OCI-M2 (cell line): ENCODE measurements around the gene IFNLR1.

ENCODE experiments used
- DNase-seq: peaks from one replicate; lab custom pipeline; 2025; ENCODE audit not compliant: unreplicated experiment; lab: John Stamatoyannopoulos, UW

Gene IFNLR1

DNA sequence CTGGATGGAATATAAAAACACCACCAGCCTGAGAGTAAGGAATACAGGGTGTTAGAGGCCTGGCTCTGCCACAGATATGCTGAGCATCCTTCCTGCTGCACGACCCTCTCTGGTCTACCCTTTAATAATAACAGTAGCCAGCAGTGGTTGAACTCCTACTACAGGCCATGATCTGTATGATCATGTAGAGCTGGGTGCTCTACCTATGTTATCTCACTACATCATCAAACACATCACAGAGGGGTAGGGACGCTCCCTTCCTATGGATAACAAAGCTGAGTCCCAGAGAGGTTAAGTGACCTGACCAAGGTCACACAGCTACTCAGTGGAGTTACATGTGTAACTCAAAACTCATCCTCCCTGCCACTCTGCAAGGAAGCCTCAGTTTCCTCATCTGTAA is 62.1 kb downstream of the IFNLR1 start:
- DNase-seq: no peak

DNA sequence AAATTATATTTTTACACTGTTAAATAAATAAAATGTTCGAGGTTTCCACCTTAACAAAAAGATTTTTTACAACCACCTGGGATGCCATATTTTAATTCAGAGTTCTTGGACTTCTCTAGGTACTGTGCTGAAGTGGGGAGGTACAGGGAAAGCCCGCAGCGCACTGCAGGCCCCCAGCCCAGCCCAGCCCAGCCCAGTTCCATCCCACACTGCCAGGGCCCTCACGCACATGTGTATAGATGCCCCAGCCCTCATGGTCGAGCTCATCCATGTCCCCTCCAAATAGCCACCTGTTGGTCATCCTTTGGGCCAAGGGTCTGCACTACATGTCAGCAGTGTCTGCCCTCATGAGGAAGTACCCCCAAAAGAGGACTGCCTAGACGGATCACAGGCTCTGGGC is 63.5 kb downstream of the IFNLR1 start:
- no peak for DNase-seq

DNA sequence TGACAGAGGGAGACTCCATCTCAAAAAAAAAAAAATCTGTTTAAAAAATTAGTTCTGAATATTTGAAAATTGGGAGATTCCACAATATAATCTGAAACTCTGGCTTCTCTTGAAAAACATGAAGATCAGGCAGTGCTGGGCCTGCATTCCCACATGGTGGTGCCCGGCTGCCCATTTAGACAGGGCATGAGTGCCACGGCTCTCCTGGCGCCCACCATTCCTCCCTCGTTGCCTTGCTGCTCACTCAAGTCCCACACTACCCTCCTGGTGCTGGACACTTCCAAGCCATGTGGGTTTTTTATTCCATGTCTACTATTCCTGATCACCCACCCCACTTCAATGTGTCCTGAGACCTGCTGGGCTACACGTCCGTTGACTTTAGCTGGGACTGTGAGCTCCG is 64.3 kb downstream of the IFNLR1 start:
- no peak for DNase-seq

DNA sequence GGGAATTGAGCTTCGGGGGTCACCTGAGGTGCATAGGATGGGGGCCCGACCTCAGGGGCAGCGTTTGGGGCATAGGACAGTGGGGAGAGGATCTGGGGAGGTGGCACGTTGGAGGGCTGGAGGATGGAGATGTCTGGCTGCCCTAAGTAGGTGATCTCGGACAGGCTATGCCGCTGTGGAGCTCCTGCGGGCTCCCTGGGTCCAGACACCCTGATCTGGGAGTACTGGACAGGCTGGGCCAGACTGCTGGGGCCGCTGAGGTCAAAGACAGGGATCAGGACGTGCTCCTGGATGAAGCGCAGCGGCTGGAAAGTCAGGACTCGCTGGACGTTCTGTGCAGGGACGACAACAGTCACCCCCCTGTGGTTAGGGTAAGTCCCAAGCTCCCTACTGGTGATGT is 65.7 kb downstream of the IFNLR1 start:
- DNase-seq: no peak

DNA sequence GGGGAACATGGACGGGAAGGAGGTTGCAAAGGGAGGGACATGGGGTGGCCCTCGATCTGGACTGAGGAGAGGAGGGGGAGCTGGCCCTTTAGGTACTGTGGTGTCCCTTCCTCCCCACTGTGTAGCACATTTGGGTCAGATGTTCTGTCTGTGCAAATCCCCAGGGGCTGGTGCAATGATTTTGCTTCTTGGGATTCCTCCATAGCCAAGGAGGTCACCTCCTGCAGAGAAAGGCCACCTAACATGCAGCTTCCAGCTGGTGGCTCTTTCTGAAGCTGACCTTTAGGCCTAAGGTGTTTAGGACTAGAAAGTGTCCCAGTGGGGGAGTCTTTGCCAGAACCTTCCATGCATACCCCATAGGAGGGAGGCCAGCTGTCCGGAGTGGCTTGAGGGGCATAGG is 66.1 kb downstream of the IFNLR1 start:
- DNase-seq: no peak

DNA sequence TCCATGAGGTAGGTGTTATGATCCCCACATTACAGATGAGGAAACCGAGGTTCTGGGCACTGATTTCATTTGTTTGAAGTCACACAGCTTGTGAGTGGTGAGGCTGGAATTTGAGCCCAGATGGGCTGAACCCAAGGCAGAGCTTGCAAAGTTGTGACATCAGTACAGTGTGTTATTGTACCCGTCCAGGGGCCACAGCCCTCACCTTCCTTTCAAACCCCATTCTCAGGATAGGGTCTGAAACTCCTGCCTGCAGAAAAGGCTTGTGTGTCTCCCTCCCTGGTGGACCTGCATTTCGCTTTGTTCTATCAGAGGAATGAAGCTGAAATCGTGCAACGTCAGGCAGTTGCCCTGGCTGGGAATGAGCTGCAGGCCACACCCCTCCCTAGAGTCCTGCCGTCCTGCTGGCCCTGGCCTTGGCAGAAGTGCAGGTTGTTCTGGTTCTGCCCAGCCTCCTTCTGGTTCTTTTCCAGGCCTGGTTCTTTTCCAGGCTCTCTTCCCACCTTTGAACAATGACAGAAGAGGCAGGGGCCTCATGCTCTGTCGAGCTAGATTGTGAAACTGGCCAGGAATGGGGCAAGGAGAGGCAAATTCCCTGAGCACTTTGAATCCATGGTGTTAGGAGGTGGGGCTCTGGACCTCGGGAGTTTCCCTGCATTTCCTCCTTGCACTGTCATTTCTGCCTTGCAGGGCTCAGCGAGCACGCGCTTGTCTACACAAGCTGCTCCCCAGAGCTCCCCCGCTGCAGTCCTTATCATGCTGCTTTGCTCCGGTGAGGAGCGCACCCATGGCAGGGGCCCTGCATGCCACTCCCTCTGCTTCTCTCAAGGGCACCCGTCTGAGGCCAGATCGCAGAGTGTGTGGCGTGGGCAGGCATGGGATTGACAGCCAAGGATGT is 67.0 kb downstream of the IFNLR1 start:
- DNase-seq: no peak

DNA sequence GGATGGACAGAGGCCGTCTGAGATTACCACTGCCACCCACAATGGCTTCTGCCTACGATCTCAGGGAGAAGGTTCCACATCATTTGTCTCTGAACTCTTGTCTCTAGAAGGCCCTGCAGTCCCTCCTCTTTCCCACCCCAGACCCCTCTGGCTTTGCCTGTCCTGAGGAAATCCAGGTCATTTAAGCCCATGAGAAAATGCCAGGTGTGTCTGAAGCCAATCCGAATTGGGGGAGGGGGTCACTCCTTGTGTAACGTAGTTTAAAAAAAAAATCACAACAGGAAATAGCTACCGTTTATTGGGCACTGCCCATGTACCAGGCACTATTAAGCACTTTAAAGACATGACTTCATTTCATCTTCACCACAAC is 67.6 kb downstream of the IFNLR1 start:
- no peak for DNase-seq

DNA sequence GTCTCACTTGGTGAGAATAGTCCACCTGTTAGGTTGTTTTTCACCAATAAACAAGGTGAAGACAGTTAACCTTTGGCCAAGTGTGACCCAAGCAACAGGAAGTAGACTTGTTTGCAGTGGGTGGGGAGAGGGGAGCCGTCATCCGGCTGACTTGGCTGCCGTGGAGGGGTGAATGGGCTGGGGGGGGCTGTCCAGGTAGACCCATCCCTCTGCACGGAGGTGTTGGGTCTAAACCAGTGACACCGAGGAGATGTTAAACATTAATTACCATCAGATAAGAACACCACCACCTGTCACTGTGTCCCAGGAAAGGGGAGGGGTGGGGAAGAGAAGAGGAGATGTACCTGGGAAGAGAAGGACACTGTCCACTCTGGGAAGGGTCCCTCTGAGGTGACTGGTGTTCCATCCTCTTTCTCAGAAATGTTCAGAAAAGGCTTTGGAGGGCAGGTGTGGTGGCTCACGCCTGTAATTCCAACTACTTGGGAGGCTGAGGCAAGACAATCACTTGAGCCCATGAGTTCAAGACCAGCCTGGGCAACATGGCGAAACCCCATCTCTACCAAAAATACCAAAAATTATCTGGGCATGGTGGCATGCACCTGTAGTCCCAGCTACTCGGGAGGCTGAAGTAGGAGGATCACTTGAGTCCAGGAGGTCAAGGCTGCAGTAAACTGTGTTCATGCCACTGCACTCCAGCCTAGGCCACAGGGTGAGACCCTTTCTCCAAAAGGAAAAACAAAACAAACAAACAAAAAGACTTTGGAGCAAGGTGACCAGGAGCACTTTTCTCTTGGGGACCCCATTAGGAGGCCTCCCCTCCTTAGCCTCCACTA is 68.5 kb downstream of the IFNLR1 start:
- DNase-seq: no peak

DNA sequence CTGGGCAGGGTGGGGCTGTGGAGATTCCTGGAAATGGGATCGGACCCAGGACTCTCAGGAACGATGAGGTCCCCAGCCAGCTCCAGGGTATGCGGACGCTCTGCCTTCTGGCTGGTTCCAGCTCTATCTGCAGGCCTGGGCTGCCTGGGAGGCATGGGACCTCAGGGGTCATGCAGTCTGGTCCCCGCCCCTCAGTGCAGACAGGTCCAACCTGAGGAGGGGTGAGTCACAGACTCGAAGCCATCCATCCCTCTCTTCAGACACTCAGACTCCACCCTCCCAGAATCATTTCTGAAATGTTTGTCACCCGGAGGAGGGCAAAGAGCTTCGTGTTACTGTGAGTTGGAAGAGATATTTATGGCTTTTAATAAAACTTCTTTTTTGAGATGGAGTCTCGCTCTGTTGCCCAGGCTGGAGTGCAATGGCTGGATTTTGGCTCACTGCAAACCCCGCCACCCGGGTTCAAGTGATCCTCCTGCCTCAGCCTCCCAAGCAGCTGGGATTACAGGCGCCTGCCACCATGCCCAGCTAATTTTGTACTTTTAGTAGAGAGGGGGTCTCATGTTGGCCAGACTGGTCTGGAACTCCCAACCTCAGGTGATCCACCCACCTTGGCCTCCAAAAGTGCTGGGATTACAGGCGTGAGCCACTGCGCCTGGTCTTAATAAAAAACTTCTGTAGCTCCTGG is 69.2 kb downstream of the IFNLR1 start:
- no peak for DNase-seq

DNA sequence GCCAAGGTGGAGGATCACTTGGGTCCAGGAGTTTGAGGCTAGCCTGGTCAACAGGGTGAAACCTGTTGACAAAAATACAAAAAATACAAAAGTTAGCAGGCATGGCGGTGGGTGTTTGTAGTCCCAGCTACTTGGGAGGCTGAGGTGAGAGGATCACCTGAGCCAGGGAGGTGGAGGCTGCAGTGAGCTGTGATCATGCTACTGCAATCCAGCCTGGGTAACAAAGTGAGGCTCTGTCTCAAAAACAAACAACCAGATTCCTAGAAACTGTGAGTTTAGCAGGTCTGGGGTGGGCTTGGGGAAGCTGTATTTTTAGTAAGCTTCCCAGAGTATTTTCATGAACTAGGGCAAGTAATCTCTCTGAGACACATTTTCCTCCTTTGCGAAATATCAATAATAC is 70.0 kb downstream of the IFNLR1 start:
- no peak for DNase-seq

DNA sequence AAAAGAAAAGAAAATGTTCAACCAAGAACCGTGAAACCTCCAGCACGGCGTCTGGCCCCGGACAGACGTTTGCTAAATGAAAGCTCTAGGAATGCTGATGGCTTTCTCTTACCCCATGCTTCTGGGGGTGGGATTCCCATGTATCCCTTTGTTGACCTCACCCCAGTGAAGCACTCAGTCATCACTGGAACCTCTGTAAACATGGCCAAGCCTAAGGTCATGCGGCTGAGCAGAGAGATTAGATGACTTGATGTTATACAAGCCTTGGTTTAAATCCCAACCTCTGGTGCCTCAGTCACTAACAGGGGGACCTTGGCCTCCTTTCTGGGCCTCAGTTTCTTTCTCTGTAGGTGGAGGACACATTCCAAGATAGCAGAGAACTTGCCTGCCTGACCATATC is 72.3 kb downstream of the IFNLR1 start:
- DNase-seq: no peak

DNA sequence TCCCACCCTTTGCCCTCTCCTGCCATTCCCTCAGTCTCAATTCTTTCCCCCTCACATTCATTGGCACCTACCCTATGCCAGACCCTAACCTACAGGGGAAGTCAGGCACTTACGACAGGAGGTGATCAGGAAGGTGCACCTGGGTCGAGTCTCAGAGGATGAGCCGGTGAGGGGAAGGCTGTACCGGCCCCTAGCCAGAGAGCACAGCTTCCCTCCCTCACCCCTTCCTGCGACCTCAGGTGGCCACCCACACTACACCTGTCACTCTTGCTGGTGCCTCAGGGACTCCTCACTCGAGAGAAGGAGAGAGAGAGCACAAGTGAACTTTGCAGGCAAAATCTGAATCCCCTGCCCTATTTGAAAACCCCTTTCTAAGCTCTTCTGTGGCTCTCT is 73.5 kb downstream of the IFNLR1 start:
- no peak for DNase-seq

DNA sequence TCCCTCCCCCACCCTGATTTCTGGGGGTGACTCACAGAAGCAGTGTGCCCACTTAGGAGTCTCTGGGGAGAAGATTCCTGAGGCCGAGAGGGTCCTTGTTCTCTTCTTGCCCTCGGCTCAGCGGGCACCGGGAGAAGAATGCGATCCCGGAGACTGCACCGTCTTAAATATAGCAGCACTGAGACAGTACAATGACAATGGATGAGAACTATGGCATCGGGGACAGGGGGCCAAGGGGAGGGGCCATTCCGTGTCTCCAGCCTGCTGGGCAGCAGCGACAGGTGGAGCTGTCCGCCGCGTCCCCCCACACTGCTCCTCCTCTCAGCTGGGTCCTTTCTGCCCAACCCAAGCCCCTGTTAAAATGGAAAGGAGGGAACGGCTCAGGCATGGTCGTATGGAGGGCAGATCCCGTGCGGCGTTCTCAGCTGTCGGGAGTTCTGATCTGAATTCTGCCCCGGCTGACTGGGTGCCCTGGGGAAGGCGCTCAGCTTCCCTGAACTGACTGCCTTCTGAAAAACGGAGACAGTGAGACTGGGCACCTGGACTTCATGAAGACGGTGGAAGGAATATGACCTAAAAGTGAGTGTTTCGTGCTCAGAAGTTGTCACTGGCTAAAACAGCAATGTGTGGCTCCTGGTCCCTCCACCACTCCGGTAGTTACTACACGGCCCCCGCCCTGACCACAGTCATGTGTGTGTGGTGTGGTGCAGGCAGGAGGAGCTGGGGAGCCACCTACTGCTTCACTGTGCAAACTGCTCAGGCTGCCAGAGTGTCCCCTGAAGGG is 74.9 kb downstream of the IFNLR1 start, which contains the start of gene MYOM3:
TSS of gene MYOM3 (minus strand) at position 140 of the 784 bp plus-strand sequence. CDS start 3,499 bp downstream, outside the sequence.
- no peak for DNase-seq

DNA sequence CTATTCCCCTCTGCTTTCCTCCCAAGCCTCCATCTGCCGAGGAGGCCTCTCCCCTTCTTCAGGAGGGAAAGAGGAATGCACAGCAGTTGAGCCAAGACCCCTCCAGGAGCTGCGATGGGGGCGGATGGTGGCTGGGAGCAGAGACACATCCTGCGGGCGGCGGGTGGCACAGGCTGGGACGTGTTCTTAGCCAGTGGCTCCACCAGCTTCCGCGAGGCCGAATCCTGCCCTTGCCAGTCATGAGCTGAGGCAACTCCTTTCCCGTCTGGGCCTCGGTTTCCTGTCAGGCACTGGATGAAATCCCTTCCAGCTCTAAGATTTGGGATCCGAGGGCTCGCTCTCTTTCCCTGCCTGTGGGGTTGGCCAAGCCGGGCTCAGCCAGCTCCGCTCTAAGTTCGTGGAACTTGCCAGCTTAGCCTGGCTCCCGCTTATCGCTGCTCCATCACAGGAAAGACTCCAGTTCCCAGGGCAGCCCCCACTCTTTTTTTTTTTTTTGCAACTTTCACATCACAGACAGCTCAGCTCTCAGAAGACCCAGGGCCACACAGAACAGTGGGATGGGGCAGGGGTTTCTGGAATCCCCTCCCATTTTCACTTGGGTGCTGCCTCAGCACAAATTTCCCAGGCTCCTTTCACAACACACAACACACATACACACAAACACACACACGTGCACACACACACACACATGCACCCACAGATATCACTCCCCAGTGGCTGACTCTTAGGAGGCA is 75.7 kb downstream of the IFNLR1 start:
- DNase-seq: no peak

DNA sequence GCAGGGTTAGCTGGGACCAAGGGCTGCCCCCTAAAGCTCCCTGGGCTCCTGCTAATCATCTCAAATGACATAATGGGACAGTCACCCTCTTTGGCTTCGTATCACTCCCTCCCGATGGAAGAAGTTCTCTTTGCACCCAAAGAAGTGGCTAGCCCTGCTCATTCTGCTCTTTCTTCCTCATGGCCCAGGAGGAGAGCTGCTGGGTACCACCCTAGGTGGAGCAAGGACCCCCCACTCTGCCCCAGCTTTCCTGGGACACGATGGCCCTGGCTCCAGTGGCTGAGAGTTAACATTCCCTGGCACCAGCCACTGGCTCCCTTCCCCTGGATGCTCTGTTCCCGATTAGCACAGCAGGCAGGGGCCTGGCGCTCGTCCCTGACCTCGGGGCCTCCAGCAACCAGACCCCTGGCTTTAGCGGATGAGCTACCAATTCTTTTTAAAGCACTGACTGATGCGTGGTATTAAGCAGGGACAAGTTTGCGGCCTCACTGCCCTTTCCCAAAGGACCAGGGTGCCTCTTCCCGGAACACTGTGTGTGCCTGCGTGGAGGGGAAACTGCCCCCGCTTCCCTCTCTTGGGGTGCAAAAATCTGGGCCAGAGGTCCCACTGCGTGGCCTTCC is 76.3 kb downstream of the IFNLR1 start:
- DNase-seq: no peak

DNA sequence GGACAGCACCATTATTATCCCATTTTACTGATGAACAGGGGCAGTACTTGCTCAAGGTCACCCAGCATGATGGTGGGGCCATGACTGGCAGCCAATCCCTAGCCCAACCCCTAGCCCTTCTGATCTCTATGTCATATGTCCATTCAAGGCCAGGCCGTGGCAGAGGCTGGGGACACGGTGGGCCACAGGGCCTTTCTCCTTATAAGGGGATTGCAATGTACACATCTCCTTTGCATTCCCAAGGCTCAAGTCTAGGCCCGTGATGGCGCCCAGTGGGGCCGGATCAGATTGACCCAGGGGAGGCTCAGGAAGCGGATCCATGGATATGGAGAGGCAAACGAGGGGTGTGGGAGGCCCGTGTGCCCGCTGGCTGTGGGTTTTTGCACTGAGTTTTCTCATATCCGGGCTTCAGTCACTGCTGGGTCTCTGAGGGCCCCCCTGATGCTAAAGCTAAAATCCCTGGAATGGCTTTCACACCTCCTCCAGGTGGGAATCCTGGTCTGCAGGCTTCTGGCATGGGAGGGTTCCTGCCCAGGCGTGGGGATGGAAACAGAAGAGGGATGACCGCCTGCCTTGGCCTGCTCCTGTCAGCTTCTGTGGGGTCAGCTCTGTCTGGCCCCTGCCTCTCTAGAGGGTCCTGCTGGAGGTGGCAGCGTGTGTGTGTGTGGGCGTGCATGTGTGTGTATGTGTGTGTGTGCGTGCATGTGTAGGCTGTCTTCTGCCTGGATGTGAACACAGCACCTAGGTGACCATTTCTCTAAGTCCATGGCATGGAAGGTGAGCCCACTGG is 77.2 kb downstream of the IFNLR1 start:
- DNase-seq: no peak

DNA sequence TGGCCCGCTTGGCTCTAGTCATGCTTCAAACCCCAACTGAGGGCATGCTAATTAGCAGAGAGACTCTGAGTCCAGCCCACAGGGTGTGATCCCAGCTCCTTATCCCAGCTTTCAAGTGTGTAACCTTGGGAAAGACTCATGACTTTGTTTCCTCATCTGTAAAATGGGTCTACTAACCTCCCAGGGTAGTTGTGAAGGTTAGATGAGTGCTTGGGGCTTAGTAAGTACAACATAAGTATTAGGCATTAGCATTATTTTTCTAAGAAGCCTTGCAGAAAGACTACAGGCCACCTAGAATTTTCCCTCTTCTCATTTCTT is 78.0 kb downstream of the IFNLR1 start:
- no peak for DNase-seq

DNA sequence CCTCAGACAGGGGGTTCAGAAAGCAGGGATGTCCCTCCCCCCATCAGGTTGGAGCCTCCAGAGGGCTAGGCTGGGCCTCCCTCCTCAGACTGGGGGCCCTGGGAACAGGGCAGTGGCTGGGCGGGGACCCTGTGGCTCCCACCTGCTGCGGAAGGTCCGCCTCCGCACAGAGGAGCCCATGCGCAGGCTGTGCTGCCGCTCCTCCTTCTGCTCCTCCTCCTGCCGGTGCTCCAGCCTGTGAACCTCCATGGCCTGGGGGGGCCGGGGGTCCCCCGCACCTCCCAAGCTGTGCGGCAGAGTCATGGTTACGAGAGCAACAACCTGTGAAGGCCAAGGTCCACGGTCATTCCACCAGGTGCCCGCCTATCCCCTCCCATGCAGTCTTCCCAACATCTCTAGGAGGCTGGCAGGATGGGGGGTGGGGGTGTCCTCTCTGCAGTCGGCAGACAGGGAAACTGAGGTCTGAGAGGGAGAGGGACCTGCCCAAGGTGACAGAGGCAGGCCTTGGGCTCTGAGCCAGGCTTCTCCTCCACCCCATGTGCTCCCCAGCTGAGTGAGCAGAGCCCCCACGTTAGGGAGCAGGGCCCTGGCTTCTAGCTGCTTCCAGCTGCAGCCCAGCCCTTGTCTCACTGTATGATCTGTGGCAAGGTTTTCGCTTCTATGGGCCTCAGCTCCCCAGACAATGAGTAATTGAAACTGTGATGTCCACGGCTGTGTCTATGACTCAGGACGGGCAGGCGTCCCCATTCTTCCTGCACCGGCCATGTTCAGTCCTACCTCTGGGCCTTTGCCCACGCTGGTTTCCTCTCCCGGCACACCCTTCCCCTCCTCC is 78.5 kb downstream of the IFNLR1 start:
- no peak for DNase-seq
